ENCODE results near the gene UNC79. TPM values are rescaled to one million over a fixed set of nuclear protein-coding genes. Genes with fewer than 3 reads are reported as not detected.
"Not testable (repeated sequence)": the region's sequence is repeated elsewhere in the genome, so short reads cannot be mapped to it uniquely, and the experiment has no call there.

UNC79 gene
- total and polyA plus RNA-seq, 9 donors: 0.04 to 1.1 (median 0.15) TPM

GRCh38 chr14:93520053-93520607 is 89.4 kb downstream of the UNC79 start:
- H3K9me3 ChIP-seq: no peaks in the 10 kb centered on the region
- 96 to 97% (median 96%) methylated on average over 3 of the region's 3 CpGs for WGBS, 3 donors

GRCh38 chr14:93522221-93522620 is 91.5 kb downstream of the UNC79 start:
- no peaks in the 10 kb centered on the region for H3K9me3 ChIP-seq
- H3K36me3 ChIP-seq: no peaks in the 10 kb centered on the region
- intact Hi-C loops (cut with DNase I): no loop called here
- no peak for DNase-seq
- H3K27ac ChIP-seq: no peak overlapping the region
- TF ChIP-seq EP300 (IDR thresholded peaks at IDR 0.05) (no peak), POLR2A (IDR thresholded peaks at IDR 0.05) (no peak)
- no peaks in the 10 kb centered on the region for H3K27me3 ChIP-seq
- H3K4me3 ChIP-seq: no peak overlapping the region
- H3K4me1 ChIP-seq (ENCODE audit: insufficient read depth): no peaks in the 10 kb centered on the region

More at GRCh38 chr14:93520053-93520607, 89.4 kb downstream of the UNC79 start:
- intact Hi-C loops (cut with DNase I): no loop called here
- no peak overlapping the region for H3K27ac ChIP-seq
- H3K4me3 ChIP-seq: no peak overlapping the region
- DNase-seq: no peak
- TF ChIP-seq POLR2A (IDR thresholded peaks at IDR 0.05): no peak
- TF ChIP-seq CTCF (IDR thresholded peaks at IDR 0.05): no peak
- no peak for TF ChIP-seq EP300 (IDR thresholded peaks at IDR 0.05)
- H3K4me1 ChIP-seq (ENCODE audit: insufficient read depth): no peaks in the 10 kb centered on the region
- H3K27me3 ChIP-seq: no peaks in the 10 kb centered on the region
- H3K36me3 ChIP-seq: no peaks in the 10 kb centered on the region

- intact Hi-C loops (cut with DNase I); H3K27me3 ChIP-seq; H3K27ac ChIP-seq; H3K4me3 ChIP-seq; DNase-seq; H3K9me3 ChIP-seq; H3K4me1 ChIP-seq (ENCODE audit: insufficient read depth); H3K36me3 ChIP-seq: not testable (repeated sequence)
- WGBS, 3 donors: 81 to 89% (median 87%) methylated on average over 5 of the region's 5 CpGs
These were observed 94.5 kb downstream of the UNC79 start for GRCh38 chr14:93525216-93525615.

GRCh38 chr14:93525696-93526451 is 95.1 kb downstream of the UNC79 start:
- Histone ChIP-seq H3K9me3 (no peaks in the 10 kb centered on the region), H3K4me3 (no peak overlapping the region), H3K27me3 (no peaks in the 10 kb centered on the region), H3K27ac (no peak overlapping the region), H3K36me3 (no peaks in the 10 kb centered on the region), H3K4me1 (ENCODE audit: insufficient read depth) (no peaks in the 10 kb centered on the region)
- intact Hi-C loops (cut with DNase I): no loop called here
- 95 to 96% (median 95%) methylated on average over 2 of the region's 2 CpGs for WGBS, 3 donors
- TF ChIP-seq CTCF (IDR thresholded peaks at IDR 0.05) (no peak), EP300 (IDR thresholded peaks at IDR 0.05) (no peak), POLR2A (IDR thresholded peaks at IDR 0.05) (no peak)
- no peak for DNase-seq

GRCh38 chr14:93527203-93527607 is 96.5 kb downstream of the UNC79 start:
- Histone ChIP-seq H3K9me3 (no peaks in the 10 kb centered on the region), H3K27me3 (no peaks in the 10 kb centered on the region), H3K4me3 (no peak overlapping the region), H3K27ac (no peak overlapping the region), H3K36me3 (no peaks in the 10 kb centered on the region), H3K4me1 (ENCODE audit: insufficient read depth) (no peaks in the 10 kb centered on the region)
- no peak for TF ChIP-seq EP300 (IDR thresholded peaks at IDR 0.05)
- no peak for TF ChIP-seq CTCF (IDR thresholded peaks at IDR 0.05)
- no peak for TF ChIP-seq POLR2A (IDR thresholded peaks at IDR 0.05)
- DNase-seq: no peak
- 78 to 83% (median 79%) methylated on average over 4 of the region's 4 CpGs for WGBS, 3 donors
- intact Hi-C loops (cut with DNase I): no loop called here

Measured in ovary (tissue), 9 donors.